ENCODE results near the gene ATP6V1E1.
"Not testable (repeated sequence)": the region's sequence is repeated elsewhere in the genome, so short reads cannot be mapped to it uniquely, and the experiment has no call there.

Gene ATP6V1E1

GRCh38 chr22:17639247-17639741 is 10.7 kb upstream of the ATP6V1E1 start:
- H3K4me3 ChIP-seq (ENCODE audit: low read length), result peak overlapping the region; percentile 80
- TF ChIP-seq ZNF274 (IDR thresholded peaks at IDR 0.05; ENCODE audit: low read depth, low read length), result no peak

- no peak for TF ChIP-seq ZNF274 (IDR thresholded peaks at IDR 0.05; ENCODE audit: low read depth, low read length)
- H3K4me3 ChIP-seq (ENCODE audit: low read length), result peak within 1 kb of the TSS; percentile 80
Measured at GRCh38 chr22:17638432-17639246, 10.1 kb upstream of the ATP6V1E1 start, which contains the start of gene BCL2L13. BCL2L13 (plus strand) TSS chr22:17638757; CDS start chr22:17655712, 16,955 bp downstream.

GRCh38 chr22:17638182-17638431 is 9.6 kb upstream of the ATP6V1E1 start:
- H3K4me3 ChIP-seq (ENCODE audit: low read length), result peak overlapping the region; percentile 80
- no peak for TF ChIP-seq ZNF274 (IDR thresholded peaks at IDR 0.05; ENCODE audit: low read depth, low read length)

GRCh38 chr22:17637490-17638181 is 9.1 kb upstream of the ATP6V1E1 start:
- no peak for TF ChIP-seq ZNF274 (IDR thresholded peaks at IDR 0.05; ENCODE audit: low read depth, low read length)
- H3K4me3 ChIP-seq (ENCODE audit: low read length), result peak overlapping the region; percentile 80

GRCh38 chr22:17636850-17637249 is 8.3 kb upstream of the ATP6V1E1 start:
- H3K4me3 ChIP-seq (ENCODE audit: low read length), result not testable (repeated sequence)

- no peak overlapping the region for H3K4me3 ChIP-seq (ENCODE audit: low read length)
- TF ChIP-seq ZNF274 (IDR thresholded peaks at IDR 0.05; ENCODE audit: low read depth, low read length), result no peak
Measured at GRCh38 chr22:17634696-17635095, 6.1 kb upstream of the ATP6V1E1 start.

- TF ChIP-seq ZNF274 (IDR thresholded peaks at IDR 0.05; ENCODE audit: low read depth, low read length), result no peak
- no peak overlapping the region for H3K4me3 ChIP-seq (ENCODE audit: low read length)
Measured at GRCh38 chr22:17633998-17634323, 5.4 kb upstream of the ATP6V1E1 start.

- no peak overlapping the region for H3K4me3 ChIP-seq (ENCODE audit: low read length)
Measured at GRCh38 chr22:17633217-17633997, 4.9 kb upstream of the ATP6V1E1 start.

GRCh38 chr22:17631076-17631565 is 2.6 kb upstream of the ATP6V1E1 start:
- no peak for TF ChIP-seq ZNF274 (IDR thresholded peaks at IDR 0.05; ENCODE audit: low read depth, low read length)

More at GRCh38 chr22:17633217-17633997, 4.9 kb upstream of the ATP6V1E1 start:
- no peak for TF ChIP-seq ZNF274 (IDR thresholded peaks at IDR 0.05; ENCODE audit: low read depth, low read length)

GRCh38 chr22:17629641-17630040 is 1.1 kb upstream of the ATP6V1E1 start:
- TF ChIP-seq ZNF274 (IDR thresholded peaks at IDR 0.05; ENCODE audit: low read depth, low read length), result no peak
- H3K4me3 ChIP-seq (ENCODE audit: low read length), result no peak overlapping the region; the same call in 1 of the 2 replicates

More at GRCh38 chr22:17631076-17631565, 2.6 kb upstream of the ATP6V1E1 start:
- H3K4me3 ChIP-seq (ENCODE audit: low read length), result no peak overlapping the region

- peak overlapping the region; percentile 79 for H3K4me3 ChIP-seq (ENCODE audit: low read length)
- no peak for TF ChIP-seq ZNF274 (IDR thresholded peaks at IDR 0.05; ENCODE audit: low read depth, low read length)
Measured at GRCh38 chr22:17629173-17629489, 582 bp upstream of the ATP6V1E1 start.

GRCh38 chr22:17627961-17628405 is 566 bp downstream of the ATP6V1E1 start:
- no peak for TF ChIP-seq ZNF274 (IDR thresholded peaks at IDR 0.05; ENCODE audit: low read depth, low read length)

GRCh38 chr22:17613280-17613679 is 15.3 kb downstream of the ATP6V1E1 start:
- H3K4me3 ChIP-seq (ENCODE audit: low read length), result no peak overlapping the region
- TF ChIP-seq ZNF274 (IDR thresholded peaks at IDR 0.05; ENCODE audit: low read depth, low read length), result no peak

More at GRCh38 chr22:17627961-17628405, 566 bp downstream of the ATP6V1E1 start:
- H3K4me3 ChIP-seq (ENCODE audit: low read length), result peak overlapping the region; percentile 79

- no peak for TF ChIP-seq ZNF274 (IDR thresholded peaks at IDR 0.05; ENCODE audit: low read depth, low read length)
- no peak overlapping the region for H3K4me3 ChIP-seq (ENCODE audit: low read length)
Measured at GRCh38 chr22:17612057-17612456, 16.5 kb downstream of the ATP6V1E1 start.
